GM18867 (cell line): ENCODE measurements around the gene FMNL1.
A peak's percentile ranks its signal among the peaks of the same experiment; 100 is the strongest.
"Not testable (repeated sequence)": the region's sequence is repeated elsewhere in the genome, so short reads cannot be mapped to it uniquely, and the experiment has no call there.

Experiments used
- ATAC-seq: cut with Tn5 transposase; IDR thresholded peaks from one replicate; pipeline ENCODE4 v1.9.1; 2021; ENCODE audit warnings: mild to moderate bottlenecking, moderate library complexity; ENCODE audit not compliant: unreplicated experiment

FMNL1 gene

DNA sequence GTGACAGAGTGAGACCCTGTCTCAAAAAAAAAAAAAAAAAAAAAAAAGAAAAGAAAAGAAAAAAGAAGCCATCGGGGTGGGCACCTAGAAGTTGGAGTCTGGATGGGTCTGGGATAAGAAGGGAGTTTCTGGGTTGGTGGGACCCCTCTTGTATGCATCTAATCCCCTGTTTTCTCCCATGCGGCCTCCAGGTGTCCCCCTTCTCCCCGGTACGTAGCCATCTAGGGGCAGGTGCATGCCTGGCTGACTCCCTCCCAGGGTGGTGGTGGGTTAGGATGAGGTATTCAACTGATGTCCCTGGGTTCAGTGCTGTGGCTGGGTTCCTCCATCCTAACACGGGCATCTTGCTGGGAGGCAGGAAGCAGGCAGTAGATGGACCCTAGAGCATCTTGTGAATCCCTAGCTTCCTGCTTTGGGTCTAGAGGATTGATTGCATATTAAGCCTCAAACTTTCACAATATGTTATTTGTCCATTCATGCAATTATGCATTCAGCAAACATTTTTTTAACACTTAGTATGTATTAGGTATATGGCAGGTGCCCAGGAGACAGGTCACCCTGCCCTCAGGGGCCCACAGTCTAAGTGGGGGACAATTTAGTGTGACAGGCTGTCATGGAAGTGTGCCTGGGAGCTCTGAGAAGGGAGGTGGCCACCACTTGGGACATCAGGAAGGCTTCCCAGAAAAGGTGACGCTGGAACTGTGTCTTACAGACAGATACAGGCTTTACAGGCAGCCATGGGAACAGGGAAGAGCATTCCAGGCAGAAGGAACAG lies 13.1 kb downstream of the FMNL1 start:
- no peak for ATAC-seq

DNA sequence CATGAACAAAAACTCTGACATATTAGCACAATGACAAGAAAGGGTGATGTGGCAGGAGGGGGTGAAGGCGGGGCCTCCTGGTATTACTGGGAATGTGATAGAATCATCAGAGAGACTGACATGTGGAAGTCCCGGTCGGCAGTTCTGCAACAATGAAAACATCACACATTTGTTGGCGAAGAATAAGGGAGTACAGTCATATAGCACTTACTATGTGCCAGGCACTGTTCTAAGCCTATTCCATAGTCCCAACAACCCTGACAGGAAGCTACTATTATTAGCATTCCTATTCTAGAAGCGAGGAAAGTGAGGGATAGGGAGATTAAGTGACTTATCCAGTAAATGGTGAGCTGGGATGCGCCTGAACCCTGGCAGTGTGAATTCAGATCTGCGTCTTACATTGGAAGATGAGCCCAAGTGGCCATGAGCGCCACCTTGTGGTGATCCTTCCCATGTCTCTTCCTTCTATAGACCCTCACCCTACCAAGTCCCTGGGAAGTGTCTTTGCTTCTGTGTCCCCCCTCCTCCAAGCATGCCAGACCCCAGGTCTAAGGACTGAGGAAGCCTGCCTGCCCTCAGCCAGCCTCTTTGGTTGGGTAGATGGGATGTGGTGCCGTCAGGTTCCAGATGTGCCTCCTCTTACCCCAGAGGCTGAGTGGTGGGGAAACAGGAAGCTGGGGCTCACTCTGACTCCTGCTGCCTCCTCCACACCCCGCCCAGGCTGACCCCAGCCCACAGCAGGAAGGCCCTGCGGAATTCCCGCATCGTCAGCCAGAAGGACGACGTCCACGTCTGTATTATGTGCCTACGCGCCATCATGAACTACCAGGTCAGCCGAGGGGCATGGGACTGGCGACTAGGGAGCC lies 14.0 kb downstream of the FMNL1 start:
- ATAC-seq = no peak

DNA sequence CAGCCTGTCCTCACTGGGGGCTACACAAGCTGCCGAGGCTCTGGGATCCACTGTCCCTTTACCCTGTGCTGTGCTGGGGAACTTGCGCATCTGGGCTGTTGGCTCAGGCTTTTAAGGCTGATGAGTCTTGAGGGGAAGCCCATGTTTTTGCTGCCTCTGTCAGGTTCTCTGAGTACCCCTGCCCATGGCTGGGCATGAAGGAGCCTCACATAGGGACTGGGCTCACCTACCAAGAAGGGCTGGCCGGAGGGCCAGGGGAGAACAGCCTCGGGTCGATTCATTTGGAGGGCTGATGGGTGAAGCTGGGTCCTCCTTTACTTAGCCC lies 14.6 kb downstream of the FMNL1 start:
- no peak for ATAC-seq

DNA sequence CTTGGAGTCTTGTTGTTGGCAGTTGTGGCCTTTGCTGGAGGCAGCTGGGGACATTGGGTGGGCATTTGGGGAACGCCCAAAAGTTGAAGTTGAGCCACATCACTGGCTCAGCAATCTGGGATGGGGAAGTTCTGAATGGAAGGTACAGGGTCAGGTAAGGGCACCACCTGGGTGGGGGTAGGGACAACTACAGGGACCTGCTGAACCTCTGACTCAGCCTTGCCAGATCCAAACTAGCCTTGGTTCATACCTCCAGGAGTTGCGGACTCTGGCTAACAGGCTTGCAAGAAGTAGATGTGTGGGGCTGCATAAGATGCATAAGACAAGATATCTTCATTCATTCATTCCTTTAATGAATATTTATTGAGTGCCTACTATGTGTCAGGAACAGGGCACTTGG lies 16.0 kb downstream of the FMNL1 start:
- ATAC-seq = no peak

DNA sequence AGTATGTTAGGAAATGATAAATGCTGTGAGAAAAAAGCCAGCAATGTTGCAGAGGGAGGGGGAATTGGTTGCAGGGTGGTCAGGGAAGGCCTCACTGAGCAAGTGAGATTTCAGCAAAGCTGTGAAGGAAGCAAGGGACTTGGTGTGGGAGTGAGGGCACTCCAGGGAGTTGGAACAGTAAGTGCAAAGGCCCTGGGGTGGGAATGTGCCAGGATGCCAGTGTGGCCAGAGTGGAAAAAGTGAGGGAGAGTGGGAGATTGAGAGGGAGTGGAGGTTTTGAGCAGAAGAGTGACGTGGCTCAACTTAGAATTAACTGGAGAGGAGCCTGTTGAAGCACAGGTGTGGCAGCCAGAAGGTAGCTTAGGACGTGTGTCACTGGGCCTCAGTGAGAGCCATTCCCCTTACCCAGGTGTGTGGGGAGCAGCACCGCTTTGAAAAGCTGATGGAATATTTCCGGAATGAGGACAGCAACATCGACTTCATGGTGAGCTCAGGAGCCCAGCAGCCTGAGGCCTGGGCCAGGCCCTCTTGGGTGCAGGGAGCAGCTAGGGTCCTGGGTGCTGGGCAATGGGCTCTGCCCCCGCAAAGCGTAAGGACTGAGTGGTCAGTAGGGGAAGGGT lies 16.6 kb downstream of the FMNL1 start:
- no peak for ATAC-seq

DNA sequence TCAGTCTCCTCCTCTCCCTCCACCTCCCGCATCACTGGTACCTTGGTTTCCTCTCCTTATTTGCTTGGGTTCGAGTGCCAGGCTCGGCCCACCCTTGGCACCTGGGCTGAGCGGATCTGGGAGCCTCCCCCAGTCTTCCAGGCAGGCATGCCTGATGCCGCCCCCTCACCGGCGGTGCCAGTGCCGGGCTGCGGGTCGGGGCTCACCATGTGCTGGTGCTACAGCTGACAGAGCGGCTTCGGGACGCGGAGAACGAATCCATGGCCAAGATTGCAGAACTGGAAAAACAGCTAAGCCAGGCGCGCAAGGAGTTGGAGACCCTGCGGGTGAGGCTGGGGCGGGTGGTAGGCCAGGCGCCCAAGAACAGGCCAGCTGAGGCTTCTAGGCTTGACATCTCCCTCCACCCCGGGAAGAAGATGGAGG lies 19.2 kb downstream of the FMNL1 start:
- no peak for ATAC-seq

DNA sequence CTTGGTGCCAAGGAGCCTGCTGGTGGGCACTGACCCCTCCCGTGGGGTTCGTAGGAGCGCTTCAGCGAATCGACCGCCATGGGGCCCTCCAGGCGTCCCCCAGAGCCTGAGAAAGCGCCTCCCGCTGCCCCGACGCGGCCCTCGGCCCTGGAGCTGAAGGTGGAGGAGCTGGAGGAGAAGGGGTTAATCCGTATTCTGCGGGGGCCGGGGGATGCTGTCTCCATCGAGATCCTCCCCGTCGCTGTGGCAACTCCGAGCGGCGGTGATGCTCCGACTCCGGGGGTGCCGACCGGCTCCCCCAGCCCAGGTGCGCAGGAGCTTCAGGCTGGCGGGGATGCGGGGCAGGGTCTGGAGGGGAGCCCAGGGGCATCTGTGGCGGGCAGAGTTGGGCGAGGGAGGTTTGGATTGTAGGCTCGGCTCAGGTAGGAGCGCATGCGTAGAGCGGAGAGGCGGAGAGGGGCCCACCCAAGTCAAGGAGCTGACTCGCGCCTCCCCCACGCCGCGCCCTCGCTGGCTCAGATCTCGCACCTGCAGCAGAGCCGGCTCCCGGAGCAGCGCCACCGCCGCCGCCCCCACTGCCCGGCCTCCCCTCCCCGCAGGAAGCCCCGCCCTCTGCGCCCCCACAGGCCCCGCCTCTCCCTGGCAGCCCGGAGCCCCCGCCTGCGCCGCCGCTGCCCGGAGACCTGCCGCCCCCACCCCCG lies 19.8 kb downstream of the FMNL1 start:
- ATAC-seq = no peak

DNA sequence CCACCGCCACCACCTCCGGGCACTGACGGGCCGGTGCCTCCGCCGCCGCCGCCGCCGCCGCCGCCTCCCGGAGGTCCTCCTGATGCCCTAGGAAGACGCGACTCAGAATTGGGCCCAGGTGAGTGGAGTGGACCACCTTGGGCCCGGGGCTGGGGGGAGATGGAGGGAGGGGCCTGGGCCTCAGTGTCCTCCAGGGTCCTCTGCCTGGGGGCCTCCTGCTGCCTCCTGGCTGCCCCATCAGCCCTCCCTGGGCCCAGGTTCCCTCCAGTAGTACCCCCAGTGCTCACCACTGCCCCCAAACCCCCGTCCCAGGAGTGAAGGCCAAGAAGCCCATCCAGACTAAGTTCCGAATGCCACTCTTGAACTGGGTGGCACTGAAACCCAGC lies 20.3 kb downstream of the FMNL1 start:
- ATAC-seq = no peak

DNA sequence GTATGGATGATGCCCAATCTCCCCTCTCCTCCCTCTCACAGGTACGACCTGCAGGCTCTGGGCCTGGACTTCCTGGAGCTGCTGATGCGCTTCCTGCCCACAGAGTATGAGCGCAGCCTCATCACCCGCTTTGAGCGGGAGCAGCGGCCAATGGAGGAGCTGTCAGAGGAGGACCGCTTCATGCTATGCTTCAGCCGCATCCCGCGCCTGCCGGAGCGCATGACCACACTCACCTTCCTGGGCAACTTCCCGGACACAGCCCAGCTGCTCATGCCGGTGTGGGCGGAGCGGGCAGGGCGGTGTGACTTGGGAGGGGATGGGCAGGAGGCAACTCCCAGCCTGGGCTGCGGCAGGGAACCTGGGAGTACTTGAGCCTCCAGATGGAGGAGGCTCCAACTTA lies 22.1 kb downstream of the FMNL1 start:
- no peak for ATAC-seq

DNA sequence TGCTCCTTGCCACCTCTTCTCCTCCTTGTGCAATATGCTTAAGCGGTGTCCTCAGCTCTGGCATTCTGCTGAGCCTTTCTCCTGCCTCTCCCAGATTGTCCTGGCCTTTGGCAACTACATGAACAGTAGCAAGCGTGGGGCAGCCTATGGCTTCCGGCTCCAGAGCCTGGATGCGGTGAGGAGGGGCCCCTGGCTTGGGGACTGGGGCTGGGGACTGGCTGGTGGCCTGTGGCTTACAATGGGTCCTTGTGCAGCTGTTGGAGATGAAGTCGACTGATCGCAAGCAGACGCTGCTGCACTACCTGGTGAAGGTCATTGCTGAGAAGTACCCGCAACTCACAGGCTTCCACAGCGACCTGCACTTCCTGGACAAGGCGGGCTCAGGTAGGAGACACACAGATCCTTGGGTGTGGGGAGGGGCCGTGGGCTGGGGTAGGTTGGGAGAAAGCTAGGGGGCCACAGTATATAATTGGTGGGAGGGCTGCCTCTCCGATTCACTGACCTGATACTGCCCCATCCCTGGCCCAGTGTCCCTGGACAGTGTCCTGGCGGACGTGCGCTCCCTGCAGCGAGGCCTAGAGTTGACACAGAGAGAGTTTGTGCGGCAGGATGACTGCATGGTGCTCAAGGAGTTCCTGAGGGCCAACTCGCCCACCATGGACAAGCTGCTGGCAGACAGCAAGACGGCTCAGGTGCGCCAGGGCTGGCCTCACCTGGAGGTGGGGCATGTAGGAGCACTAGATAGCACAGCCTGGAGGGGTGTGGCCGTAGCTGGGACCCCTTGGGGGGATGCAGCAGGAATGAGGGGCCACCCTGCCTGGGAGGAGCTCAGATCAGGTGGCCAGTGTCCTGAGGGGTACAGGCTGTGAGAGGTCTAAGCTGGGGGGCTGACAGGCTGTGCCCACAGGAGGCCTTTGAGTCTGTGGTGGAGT lies 23.3 kb downstream of the FMNL1 start:
- no peak for ATAC-seq

DNA sequence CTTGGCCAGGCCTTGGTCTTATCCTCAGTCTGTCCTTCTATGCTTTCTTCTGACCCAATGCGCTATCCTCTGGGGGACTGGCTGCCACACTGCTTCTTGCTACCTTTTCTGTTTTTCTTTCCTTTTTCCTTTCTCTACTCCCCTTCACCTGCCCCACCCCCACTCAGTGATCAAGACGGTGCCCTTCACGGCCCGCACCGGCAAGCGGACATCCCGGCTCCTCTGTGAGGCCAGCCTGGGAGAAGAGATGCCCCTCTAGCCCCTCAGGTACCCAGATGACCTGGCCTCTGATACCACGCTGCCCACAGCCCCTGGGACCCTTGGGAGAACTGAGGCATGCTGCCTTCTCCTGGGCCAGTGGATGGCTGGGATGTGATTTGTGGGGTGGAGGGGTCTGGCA lies 24.7 kb downstream of the FMNL1 start:
- no peak for ATAC-seq

DNA sequence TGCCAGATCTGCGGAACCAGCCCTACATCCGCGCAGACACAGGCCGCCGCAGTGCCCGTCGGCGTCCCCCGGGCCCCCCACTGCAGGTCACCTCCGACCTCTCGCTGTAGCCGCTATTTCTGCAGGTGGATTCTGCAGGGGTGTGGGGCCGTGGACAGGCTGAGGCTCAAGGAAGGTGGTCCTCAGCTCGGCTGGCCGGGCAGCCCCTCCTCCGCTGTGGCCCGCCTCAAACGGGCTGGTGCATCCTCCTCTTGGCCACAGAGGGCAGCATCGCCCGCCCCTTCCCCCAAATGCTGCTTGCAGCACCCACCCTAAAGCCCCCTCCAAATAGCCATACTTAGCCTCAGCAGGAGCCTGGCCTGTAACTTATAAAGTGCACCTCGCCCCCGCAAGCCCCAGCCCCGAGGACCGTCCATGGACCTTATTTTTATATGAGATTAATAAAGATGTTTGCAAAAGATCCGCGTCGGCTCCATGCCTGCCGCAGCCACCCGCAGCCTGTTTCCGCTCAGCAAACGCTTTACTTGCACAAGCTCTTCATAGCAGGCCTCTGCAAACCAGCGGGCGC lies 25.3 kb downstream of the FMNL1 start:
- no peak for ATAC-seq

DNA sequence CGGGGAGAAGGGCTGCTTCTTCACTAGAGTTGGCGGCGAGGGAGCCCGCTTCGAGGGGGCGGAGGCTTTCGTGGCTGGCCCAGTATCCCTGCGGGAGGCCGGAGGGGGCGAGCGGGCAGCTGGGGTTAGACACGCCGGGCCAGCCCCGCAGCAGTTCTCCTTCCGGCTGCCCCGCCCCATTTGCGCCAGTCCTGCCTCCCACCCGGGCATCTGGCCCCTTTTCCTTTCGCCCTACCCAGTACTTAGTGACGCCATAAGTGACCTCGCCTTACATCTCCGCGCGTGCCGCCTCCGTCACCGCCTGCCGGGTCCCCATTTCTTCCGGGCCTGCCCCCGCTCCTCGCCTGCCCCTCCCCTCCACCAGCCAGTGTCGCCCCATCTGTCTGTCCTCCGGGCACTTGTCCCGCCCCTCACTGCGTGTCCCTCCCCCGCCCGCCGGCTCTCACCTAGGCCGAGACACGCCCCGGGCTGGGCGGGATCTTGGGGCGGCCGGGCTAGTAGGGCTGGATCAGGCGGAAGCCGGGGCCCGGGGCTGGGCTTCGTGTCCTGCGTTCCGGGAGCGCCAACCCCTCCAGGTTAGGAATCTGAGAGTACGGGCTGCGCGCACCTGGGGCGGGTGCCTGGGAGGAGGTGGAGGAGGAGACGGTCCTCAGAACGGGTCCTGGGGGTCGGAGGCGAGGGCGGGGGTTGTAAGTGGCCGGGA lies 25.9 kb downstream of the FMNL1 start:
- peak; percentile 80 for ATAC-seq

DNA sequence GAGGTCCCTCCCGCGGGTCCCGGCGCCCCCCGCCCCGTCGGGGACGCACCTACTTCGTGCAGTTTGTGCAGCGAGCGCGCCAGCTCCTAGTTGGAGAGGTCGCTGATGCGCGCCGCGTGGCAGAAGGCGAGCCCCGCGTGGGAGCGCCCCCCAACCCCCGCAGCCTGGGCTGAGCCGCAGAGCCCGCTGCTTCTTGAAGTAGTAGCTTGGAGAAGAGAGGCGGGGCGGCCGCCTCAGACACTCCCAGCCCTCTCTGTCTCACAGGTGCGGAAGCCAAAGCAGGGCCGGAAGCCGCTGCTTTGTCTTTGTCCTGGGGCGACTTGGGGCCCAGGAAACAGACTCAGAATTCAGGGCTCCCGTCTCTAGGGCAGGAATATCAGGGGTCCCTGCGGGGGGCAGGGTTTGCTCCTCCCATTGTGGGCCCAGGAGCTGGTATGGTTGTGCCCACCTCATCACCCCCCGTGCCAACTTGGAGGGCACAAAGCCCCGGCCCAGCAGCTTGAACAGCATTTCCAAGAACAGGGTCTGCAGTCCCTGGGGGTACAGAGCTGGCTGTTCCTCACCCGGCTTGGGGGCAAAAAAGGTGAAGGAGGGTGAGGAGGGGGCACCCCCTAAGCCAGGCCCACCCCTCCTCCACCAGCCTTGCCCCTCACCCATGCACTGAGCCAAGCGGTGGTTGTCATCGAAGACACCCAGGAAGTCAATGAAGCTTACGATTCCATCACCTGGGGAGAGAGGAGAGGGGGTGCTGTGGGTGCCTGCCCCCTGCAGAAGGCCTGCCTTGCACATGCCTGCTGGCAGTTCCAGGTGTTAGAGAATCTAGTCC lies 26.7 kb downstream of the FMNL1 start:
- peak; percentile 58 for ATAC-seq

DNA sequence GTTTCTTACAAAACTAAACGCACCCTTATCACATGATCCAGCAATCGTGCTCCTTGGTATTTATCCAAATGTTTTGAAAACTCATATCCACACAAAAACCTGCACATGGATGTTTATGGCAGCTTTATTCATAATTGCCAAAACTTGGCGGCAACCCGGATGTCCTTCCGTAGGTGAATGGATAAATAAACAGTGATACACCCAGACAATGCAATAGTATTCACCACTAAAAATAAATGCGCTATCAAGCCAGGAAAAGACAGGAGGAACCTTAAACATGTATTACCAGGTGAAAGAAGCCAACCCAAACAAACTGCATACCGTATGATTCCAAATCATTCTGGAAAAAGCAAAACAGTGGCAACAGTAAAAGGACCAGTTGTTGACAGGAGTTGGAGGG lies 30.2 kb downstream of the FMNL1 start:
- ATAC-seq = no peak

DNA sequence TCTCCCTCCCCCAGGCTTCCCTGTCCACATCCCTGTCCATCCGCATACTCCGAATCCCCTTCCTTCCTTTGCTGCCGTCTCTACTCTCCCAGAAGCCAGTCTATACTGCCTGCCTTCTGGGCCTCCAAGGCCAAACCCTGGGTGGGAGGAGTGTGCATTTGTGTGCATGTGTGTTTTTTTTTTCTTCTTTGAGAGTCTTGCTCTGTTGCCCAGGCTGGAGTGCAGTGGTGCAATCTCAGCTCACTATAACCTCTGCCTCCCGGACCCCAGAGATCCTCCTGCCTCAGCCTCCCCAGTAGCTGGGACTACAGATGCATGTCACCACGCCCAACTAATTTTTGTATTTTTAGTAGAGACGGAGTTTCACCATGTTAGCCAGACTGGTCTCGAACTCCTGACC lies 31.6 kb downstream of the FMNL1 start:
- not testable (repeated sequence) for ATAC-seq

DNA sequence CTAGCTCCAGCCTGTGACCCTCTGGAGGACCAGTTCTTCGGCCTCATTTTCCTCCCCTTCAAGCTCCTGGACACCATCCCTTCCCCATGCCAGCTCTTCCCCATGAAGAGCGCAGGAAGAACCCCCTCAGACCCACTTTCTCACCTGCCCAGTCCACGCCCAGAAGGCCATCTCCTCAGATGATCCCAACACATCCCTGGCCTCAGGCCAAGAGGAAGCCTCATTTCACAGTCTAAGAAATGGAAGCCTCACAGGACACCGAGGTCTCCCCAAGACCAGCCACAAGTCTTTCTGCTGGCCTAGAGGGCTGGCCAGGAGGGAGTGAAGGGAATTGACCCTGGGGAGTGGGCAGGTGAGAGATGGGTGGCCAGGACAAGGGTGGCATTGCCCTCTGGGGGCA lies 32.2 kb downstream of the FMNL1 start:
- no peak for ATAC-seq

DNA sequence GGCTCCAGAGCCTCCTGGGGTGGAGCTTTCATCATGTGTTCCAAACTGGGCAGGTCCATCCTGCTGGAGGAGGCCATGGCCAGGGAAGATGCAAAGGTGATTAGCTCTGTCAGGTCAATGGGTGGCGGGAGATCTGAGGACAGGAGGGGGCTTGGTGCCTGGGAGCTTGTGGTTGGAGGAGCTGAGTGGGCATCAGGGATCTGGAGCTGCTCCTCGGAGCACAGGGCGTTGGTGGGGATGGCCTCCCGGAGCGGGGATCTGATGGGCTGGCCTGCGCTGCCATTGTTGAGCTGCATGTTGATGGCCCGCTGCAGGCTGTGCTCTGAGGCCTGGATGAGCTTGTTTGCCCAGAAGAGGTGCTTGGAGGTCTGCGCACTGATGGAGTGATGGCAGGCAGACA lies 33.7 kb downstream of the FMNL1 start:
- no peak for ATAC-seq
